H1 (cell line): ENCODE data around the gene DEFB129. TPM values are rescaled to one million over a fixed set of nuclear protein-coding genes. Genes with fewer than 3 reads are reported as not detected.

ENCODE experiments used
- CTCF ChIA-PET: fragments of 300-600 bp; sonication (Branson Sonifier 250); formaldehyde crosslinking; loops from one replicate; lab custom pipeline; 2021; ENCODE audit not compliant: partially characterized antibody; lab: Charles Lee
- POLR2A ChIA-PET: fragments of 300-600 bp; sonication (Branson Sonifier 250); formaldehyde crosslinking; loops from one replicate; lab custom pipeline; 2021; ENCODE audit warnings: inconsistent platforms; ENCODE audit not compliant: partially characterized antibody; lab: Charles Lee
- DNase-seq, 2 experiments: peaks; one replicate each; pipeline versions ENCODE4 v3.0.0 to v3.0.0-alpha.2; 2010 to 2022; ENCODE audit warnings: low spot score in 2 of 2, low read depth in 1 of 2, mixed read lengths in 1 of 2
- FAIRE-seq: peaks from 2 replicates; lab custom pipeline; 2011; peaks lifted over from hg19 to GRCh38; lab: Jason Lieb, UNC
- H2AFZ ChIP-seq: 2 replicates; pipeline ENCODE4 v1.8.1; 2012; ENCODE audit warnings: low read length, inconsistent platforms
- H2AK5ac ChIP-seq: 2 replicates; pipeline ENCODE4 v1.6.1; 2013; ENCODE audit warnings: low read depth, low read length
- H2BK120ac ChIP-seq: replicated peaks from 2 replicates; pipeline ENCODE3; 2013; ENCODE audit warnings: low read depth, low read length, inconsistent platforms
- H2BK12ac ChIP-seq: 2 replicates; pipeline ENCODE4 v1.6.1; 2013; ENCODE audit warnings: low read depth, low read length
- H2BK15ac ChIP-seq: 2 replicates; pipeline ENCODE4 v1.6.1; 2013; ENCODE audit warnings: low read length
- H2BK20ac ChIP-seq: 2 replicates; pipeline ENCODE4 v1.6.1; 2013; ENCODE audit warnings: low read length
- H2BK5ac ChIP-seq: 2 replicates; pipeline ENCODE4 v1.6.1; 2013; ENCODE audit warnings: low read depth, low read length
- H3K14ac ChIP-seq: 2 replicates; pipeline ENCODE4 v1.6.1; 2013; ENCODE audit warnings: inconsistent platforms; ENCODE audit not compliant: insufficient read length
- H3K18ac ChIP-seq: 2 replicates; pipeline ENCODE4 v1.6.1; 2013; ENCODE audit warnings: low read length; ENCODE audit errors: extremely low read depth
- H3K23ac ChIP-seq: 2 replicates; pipeline ENCODE4 v1.6.1; 2013; ENCODE audit warnings: inconsistent platforms; ENCODE audit not compliant: insufficient read length
- H3K23me2 ChIP-seq: 2 replicates; pipeline ENCODE4 v1.6.1; 2013; ENCODE audit warnings: low read depth, low read length
- H3K27ac ChIP-seq: 2 replicates; pipeline ENCODE4 v1.6.1; 2011; ENCODE audit warnings: low read depth, low read length, inconsistent platforms
- H3K27me3 ChIP-seq, 4 experiments: replicated peaks in 1 of 4; 1 replicate in 1 of 4; 2 replicates in 3 of 4; pipeline versions ENCODE4 v1.6.1 to v1.8.1; 2011 to 2013; ENCODE audit warnings: low read length in 3 of 4, mild to moderate bottlenecking in 3 of 4, inconsistent platforms in 2 of 4, mixed read lengths in 2 of 4, moderate library complexity in 1 of 4; ENCODE audit not compliant: control insufficient read depth in 3 of 4, insufficient read depth in 3 of 4; ENCODE audit errors: extremely low read depth in 1 of 4
- H3K36me3 ChIP-seq, 4 experiments: 2 replicates each; pipeline versions ENCODE4 v1.6.1 to v1.8.1; 2011 to 2013; ENCODE audit warnings: mild to moderate bottlenecking in 4 of 4, low read length in 3 of 4, moderate library complexity in 2 of 4, control low read depth in 1 of 4, inconsistent platforms in 1 of 4; ENCODE audit not compliant: insufficient read depth in 4 of 4, control insufficient read depth in 2 of 4
- H3K4ac ChIP-seq: replicated peaks from 2 replicates; pipeline ENCODE3; 2013; ENCODE audit warnings: low read length, low read depth, mixed read lengths, inconsistent platforms; ENCODE audit not compliant: insufficient read length
- H3K4me1 ChIP-seq, 4 experiments: replicated peaks in 1 of 4; 1 replicate in 1 of 4; 2 replicates in 3 of 4; pipeline versions ENCODE4 v1.6.1 to v1.8.1; 2011 to 2013; ENCODE audit warnings: low read length in 3 of 4, inconsistent platforms in 2 of 4, mixed read lengths in 1 of 4; ENCODE audit not compliant: insufficient read depth in 4 of 4, control insufficient read depth in 3 of 4
- H3K4me2 ChIP-seq, 2 experiments: 2 replicates each; pipeline versions ENCODE4 v1.6.1 to v1.8.1; 2011 to 2013; ENCODE audit warnings: low read depth in 2 of 2, low read length in 2 of 2, control low read depth in 1 of 2, inconsistent platforms in 1 of 2, mild to moderate bottlenecking in 1 of 2; ENCODE audit not compliant: insufficient read depth in 1 of 2
- H3K4me3 ChIP-seq, 4 experiments: fragments of 200-600, 300-600 bp in 1 of 4; sonication (generic), shearing (Covaris generic), sonication (Bioruptor Twin) in 1 of 4; 2 replicates each; pipeline versions ENCODE4 v1.5.1 to v1.8.1; 2011 to 2016; ENCODE audit warnings: low read length in 4 of 4, low read depth in 3 of 4, control low read depth in 2 of 4, inconsistent platforms in 2 of 4, mild to moderate bottlenecking in 2 of 4, mixed read lengths in 1 of 4, moderate library complexity in 1 of 4; ENCODE audit not compliant: insufficient read depth in 2 of 4; ENCODE audit errors: extremely low read depth in 1 of 4
- H3K56ac ChIP-seq: replicated peaks from 2 replicates; pipeline ENCODE3; 2013; ENCODE audit warnings: low read depth, mild to moderate bottlenecking, mixed read lengths, low read length, inconsistent platforms; ENCODE audit not compliant: insufficient read length
- H3K79me1 ChIP-seq: 2 replicates; pipeline ENCODE4 v1.6.1; 2013; ENCODE audit warnings: low read depth, low read length, control low read depth
- H3K79me2 ChIP-seq, 2 experiments: 2 replicates each; pipeline versions ENCODE4 v1.6.1 to v1.8.1; 2012 to 2013; ENCODE audit warnings: low read length in 2 of 2, mild to moderate bottlenecking in 2 of 2, inconsistent platforms in 1 of 2; ENCODE audit not compliant: insufficient read depth in 2 of 2, control insufficient read depth in 1 of 2
- H3K9ac ChIP-seq, 4 experiments: replicated peaks in 1 of 4; 1 replicate in 1 of 4; 2 replicates in 3 of 4; pipeline versions ENCODE4 v1.6.1 to v1.8.1; 2011 to 2013; ENCODE audit warnings: low read depth in 3 of 4, low read length in 3 of 4, control low read depth in 2 of 4, mild to moderate bottlenecking in 2 of 4, moderate library complexity in 2 of 4, inconsistent platforms in 1 of 4; ENCODE audit errors: extremely low read depth in 1 of 4
- H3K9me3 ChIP-seq, 2 experiments: 2 replicates each; pipeline versions ENCODE4 v1.6.1 to v1.8.1; 2012 to 2013; ENCODE audit warnings: mild to moderate bottlenecking in 2 of 2, moderate library complexity in 2 of 2, control low read depth in 1 of 2, inconsistent platforms in 1 of 2, low read depth in 1 of 2, low read length in 1 of 2, mixed read lengths in 1 of 2; ENCODE audit not compliant: insufficient read depth in 2 of 2
- H4K20me1 ChIP-seq, 2 experiments: replicated peaks in 1 of 2; 2 replicates each; pipeline versions ENCODE3 to v1.8.1; 2011 to 2013; ENCODE audit warnings: inconsistent platforms in 2 of 2, low read length in 2 of 2, mild to moderate bottlenecking in 1 of 2; ENCODE audit not compliant: insufficient read depth in 2 of 2, control insufficient read depth in 1 of 2
- H4K5ac ChIP-seq: 2 replicates; pipeline ENCODE4 v1.6.1; 2013; ENCODE audit warnings: low read length, low read depth, mixed read lengths, inconsistent platforms; ENCODE audit not compliant: insufficient read length
- H4K8ac ChIP-seq: 2 replicates; pipeline ENCODE4 v1.8.0; 2013; ENCODE audit warnings: mild to moderate bottlenecking, moderate library complexity, low read length, inconsistent platforms; ENCODE audit not compliant: insufficient read depth; ENCODE audit errors: extremely low read depth
- H4K91ac ChIP-seq: replicated peaks from 2 replicates; pipeline ENCODE3; 2013; ENCODE audit warnings: low read length, mixed read lengths, inconsistent platforms; ENCODE audit not compliant: insufficient read length
- TAF7 ChIP-seq: optimal IDR thresholded peaks from 2 replicates; pipeline ENCODE3; 2011; ENCODE audit warnings: low read depth, mild to moderate bottlenecking, inconsistent platforms, low read length, moderate library complexity, borderline replicate concordance
- WGBS, 2 experiments: shearing (Covaris generic) in 1 of 2; methylation state at CpG; one replicate each; pipeline versions ENCODE4 v1.1.6 to v1.1.7; 2013 to 2015; ENCODE audit warnings: low lambda C conversion rate in 2 of 2, mixed read lengths in 2 of 2, inconsistent platforms in 1 of 2, low coverage in 1 of 2, missing lambda C conversion rate in 1 of 2; ENCODE audit not compliant: insufficient replicate concordance in 2 of 2, insufficient coverage in 1 of 2, insufficient read length in 1 of 2; ENCODE audit errors: extremely low coverage in 1 of 2, missing lambda C conversion rate in 1 of 2; 5-methylcytosine and 5-hydroxymethylcytosine counted together
- polyA plus RNA-seq, 7 experiments: library from polyadenylated mRNA; depleted of rRNA in 3 of 7; stranded (reverse) in 5 of 7; unstranded in 2 of 7; fragments of >200 nt in 5 of 7; fragments of 200-250 nt in 2 of 7; gene quantifications; 1 replicate in 5 of 7; 2 replicates in 1 of 7; 4 replicates in 1 of 7; pipeline versions ENCODE4 v1.2.1 to v1.2.3, GENCODE V29; 2011 to 2013; ENCODE audit warnings: missing spikeins in 2 of 7, mixed read lengths in 2 of 7
- total RNA-seq: library from RNA; stranded (reverse); fragmentation: NEBNext Ultra II Directional; extraction: Animal tissue kit (Norgen Biotek cat#: 25700); gene quantifications from 2 replicates; pipeline ENCODE4 v1.2.1, GENCODE V29; 2021

DEFB129 gene
- total and polyA plus RNA-seq, 2 of the 8 experiments (the other 6 are each of a cell fraction or from before 2014, with no cell fraction given) = not detected

GRCh38 chr20:198225-198624, 28.8 kb upstream of the DEFB129 start:
- Histone ChIP-seq H4K5ac (no peak overlapping the region), H2BK5ac (no peak overlapping the region), H3K9ac (no peak overlapping the region), H2BK15ac (no peak overlapping the region), H2BK120ac (no peak overlapping the region), H2BK20ac (no peak overlapping the region), H4K91ac (no peak overlapping the region), H3K23me2 (no peaks in the 10 kb centered on the region), H3K9me3 (peaks cover 38 to 55% of the 10 kb centered on the region in 2 experiments), H3K23ac (no peak overlapping the region), H3K36me3 (no peaks in the 10 kb centered on the region), H3K4me1 (no peaks in the 10 kb centered on the region), H3K79me1 (no peaks in the 10 kb centered on the region), H4K8ac (no peak overlapping the region), H3K18ac (no peak overlapping the region), H3K56ac (no peak overlapping the region), H2AFZ (no peak overlapping the region), H3K4me2 (no peak overlapping the region), H3K27ac (no peak overlapping the region), H4K20me1 (no peaks in the 10 kb centered on the region), H2BK12ac (no peak overlapping the region), H3K14ac (no peak overlapping the region), H2AK5ac (no peak overlapping the region), H3K79me2 (no peaks in the 10 kb centered on the region), H3K27me3 (no peaks in the 10 kb centered on the region), H3K4ac (no peak overlapping the region), H3K4me3 (no peak overlapping the region)
- CTCF ChIA-PET = no interaction called here
- 63% methylated on average over 1 of the region's 1 CpG; no CpG with 5 or more reads in 1 of the 2 experiments for WGBS, 2 experiments
- DNase-seq (no peak), FAIRE-seq (no peak)
- POLR2A ChIA-PET = no interaction called here
- no peak for TF ChIP-seq TAF7
